Measurements from ENCODE around the gene VRTN. TPM values are rescaled to one million over a fixed set of nuclear protein-coding genes. Genes with fewer than 3 reads are reported as not detected.

VRTN gene
- total RNA-seq, 2 experiments from 2014 or later: not detected

DNA sequence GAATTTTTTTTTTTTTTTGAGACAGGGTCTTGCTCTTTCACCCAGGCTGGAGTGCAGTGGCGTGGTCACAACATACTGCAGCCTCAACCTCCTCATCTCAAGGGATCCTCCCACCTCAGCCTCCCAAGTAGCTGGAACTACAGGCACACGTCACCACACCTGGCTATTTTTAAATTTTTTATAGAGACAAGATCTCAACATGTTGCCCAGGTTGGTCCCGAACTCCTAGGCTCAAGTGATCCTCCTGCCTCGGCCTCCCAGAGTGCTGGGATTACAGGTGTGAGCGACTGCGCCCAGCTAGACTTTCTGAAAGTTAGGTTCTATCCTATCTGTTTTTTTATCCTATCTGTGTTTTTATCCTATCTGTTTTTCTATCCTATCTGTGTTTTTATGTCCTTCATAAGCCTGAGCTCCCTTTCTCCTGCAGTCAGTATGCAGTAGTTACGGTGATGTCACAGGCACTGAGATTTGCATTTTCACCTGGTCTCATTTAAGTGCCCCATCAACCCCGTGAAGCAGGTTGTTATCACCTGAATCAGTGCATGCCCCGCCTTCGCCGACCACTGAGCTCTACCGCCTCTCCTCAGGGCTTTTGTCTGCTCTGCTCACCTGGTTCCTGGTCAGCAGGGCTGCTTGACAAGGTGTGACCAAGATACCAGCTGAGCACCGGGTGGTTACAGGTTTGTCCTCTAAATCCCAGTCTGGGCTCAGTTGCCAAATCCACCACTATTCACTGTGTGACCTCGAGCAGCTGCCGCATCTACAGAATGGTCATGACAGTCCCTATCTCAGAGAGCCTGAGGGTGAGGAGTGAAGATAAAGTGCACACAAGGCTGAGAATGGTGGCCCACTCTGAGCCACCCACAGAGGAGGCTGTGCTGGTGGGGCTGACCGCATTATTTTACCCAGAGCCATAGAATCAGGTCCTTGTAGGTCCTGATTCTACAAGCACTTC is 44.6 kb downstream of the VRTN start:
- POLR2A ChIA-PET: no interaction called here
- CTCF ChIA-PET: no interaction called here
- H3K9me3 Mint-ChIP-seq: no peaks in the 10 kb centered on the region

DNA sequence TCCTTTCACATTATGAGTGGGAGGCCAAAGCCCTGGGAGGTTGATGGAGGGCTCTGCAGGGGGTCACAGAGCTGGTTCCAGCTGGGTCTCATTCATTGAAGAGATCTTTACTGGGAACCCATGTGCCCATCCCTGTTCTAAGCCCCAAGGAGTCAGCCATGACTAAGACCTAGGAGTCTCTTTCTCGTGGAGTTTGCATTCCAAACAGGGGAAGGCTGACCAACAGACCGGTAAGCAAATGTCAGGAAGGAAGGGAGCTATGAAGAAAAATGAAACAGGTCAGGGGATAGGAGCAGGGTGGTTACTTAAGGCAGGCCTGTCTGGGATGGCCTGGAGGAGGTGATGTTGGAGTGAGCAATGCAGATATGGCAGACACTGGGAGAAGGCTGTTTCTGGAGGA is 46.3 kb downstream of the VRTN start:
- ATAC-seq (ENCODE audit: poor library complexity): no peak
- Histone ChIP-seq H3K27ac (ENCODE audit: low read depth in 1 of 2, low read length in 2 of 2) (no peak overlapping the region), H3K36me3 (ENCODE audit: insufficient read depth, low read length) (no peaks in the 10 kb centered on the region), H3K27me3 (ENCODE audit: control insufficient read depth in 1 of 2, insufficient read depth in 2 of 2, low read length in 2 of 2) (no peaks in the 10 kb centered on the region), H3K4me3 (ENCODE audit: low read length) (no peak overlapping the region), H3K4me1 (ENCODE audit: insufficient read depth, low read length) (no peaks in the 10 kb centered on the region), H3K9me3 (ENCODE audit: control insufficient read depth in 1 of 2, insufficient read depth in 1 of 2, low read length in 2 of 2) (no peaks in the 10 kb centered on the region)
- Mint-ChIP-seq H3K4me3 (no peak overlapping the region), H3K4me1 (ENCODE audit: low read depth) (no peaks in the 10 kb centered on the region), H3K27ac (no peak overlapping the region), H3K27me3 (peaks cover 8% of the 10 kb centered on the region), H3K36me3 (ENCODE audit: low read depth) (no peaks in the 10 kb centered on the region), H3K9me3 (no peaks in the 10 kb centered on the region)
- TF ChIP-seq, protein P1, sequence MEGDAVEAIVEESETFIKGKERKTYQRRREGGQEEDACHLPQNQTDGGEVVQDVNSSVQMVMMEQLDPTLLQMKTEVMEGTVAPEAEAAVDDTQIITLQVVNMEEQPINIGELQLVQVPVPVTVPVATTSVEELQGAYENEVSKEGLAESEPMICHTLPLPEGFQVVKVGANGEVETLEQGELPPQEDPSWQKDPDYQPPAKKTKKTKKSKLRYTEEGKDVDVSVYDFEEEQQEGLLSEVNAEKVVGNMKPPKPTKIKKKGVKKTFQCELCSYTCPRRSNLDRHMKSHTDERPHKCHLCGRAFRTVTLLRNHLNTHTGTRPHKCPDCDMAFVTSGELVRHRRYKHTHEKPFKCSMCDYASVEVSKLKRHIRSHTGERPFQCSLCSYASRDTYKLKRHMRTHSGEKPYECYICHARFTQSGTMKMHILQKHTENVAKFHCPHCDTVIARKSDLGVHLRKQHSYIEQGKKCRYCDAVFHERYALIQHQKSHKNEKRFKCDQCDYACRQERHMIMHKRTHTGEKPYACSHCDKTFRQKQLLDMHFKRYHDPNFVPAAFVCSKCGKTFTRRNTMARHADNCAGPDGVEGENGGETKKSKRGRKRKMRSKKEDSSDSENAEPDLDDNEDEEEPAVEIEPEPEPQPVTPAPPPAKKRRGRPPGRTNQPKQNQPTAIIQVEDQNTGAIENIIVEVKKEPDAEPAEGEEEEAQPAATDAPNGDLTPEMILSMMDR (IDR thresholded peaks at IDR 0.05): no peak
- ChIA-PET CTCF (no interaction called here), POLR2A (no interaction called here)
- no peak for DNase-seq
- intact Hi-C loops (cut with DNase I, micrococcal nuclease): no loop called here

More for the DNA sequence above, 44.6 kb downstream of the VRTN start:
- no peak for ATAC-seq (ENCODE audit: poor library complexity)
- Mint-ChIP-seq H3K27me3 (peaks cover 12% of the 10 kb centered on the region), H3K27ac (no peak overlapping the region), H3K4me3 (no peak overlapping the region), H3K36me3 (ENCODE audit: low read depth) (no peaks in the 10 kb centered on the region), H3K4me1 (ENCODE audit: low read depth) (no peaks in the 10 kb centered on the region)
- DNase-seq: no peak
- Histone ChIP-seq H3K27ac (ENCODE audit: low read depth in 1 of 2, low read length in 2 of 2) (no peak overlapping the region), H3K27me3 (ENCODE audit: control insufficient read depth in 1 of 2, insufficient read depth in 2 of 2, low read length in 2 of 2) (no peaks in the 10 kb centered on the region), H3K9me3 (ENCODE audit: control insufficient read depth in 1 of 2, insufficient read depth in 1 of 2, low read length in 2 of 2) (no peaks in the 10 kb centered on the region), H3K4me1 (ENCODE audit: insufficient read depth, low read length) (no peaks in the 10 kb centered on the region), H3K4me3 (ENCODE audit: low read length) (no peak overlapping the region), H3K36me3 (ENCODE audit: insufficient read depth, low read length) (no peaks in the 10 kb centered on the region)
- intact Hi-C loops (cut with DNase I, micrococcal nuclease): no loop called here
- TF ChIP-seq, protein P1 (IDR thresholded peaks at IDR 0.05): no peak

DNA sequence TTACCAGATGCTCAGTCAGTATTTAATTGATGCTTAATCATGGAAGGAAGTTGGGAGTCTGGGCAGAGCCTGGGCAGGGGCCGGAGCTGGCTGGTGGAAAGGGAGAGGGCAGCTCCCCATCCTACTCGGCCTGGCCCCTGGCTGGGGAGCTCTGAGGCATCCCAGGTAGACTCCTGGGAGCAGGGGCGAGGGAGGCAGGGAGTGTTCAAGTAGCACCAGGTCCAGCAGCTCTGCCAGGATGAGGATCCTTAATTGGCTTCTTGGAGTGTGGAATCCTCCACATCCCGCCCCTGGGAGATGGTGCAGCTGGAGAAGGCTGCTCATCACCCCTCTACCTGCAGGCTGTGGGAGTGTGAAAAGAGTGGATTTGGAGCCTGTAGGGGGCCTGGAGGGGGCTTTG is 46.8 kb downstream of the VRTN start:
- no peak for ATAC-seq (ENCODE audit: poor library complexity)
- ChIA-PET CTCF (no interaction called here), POLR2A (no interaction called here)
- Mint-ChIP-seq H3K27me3 (peaks cover 6% of the 10 kb centered on the region), H3K4me1 (ENCODE audit: low read depth) (no peaks in the 10 kb centered on the region), H3K27ac (no peak overlapping the region), H3K36me3 (ENCODE audit: low read depth) (no peaks in the 10 kb centered on the region), H3K9me3 (no peaks in the 10 kb centered on the region), H3K4me3 (no peak overlapping the region)
- no peak for DNase-seq
- intact Hi-C loops (cut with DNase I, micrococcal nuclease): no loop called here
- Histone ChIP-seq H3K27me3 (ENCODE audit: control insufficient read depth in 1 of 2, insufficient read depth in 2 of 2, low read length in 2 of 2) (no peaks in the 10 kb centered on the region), H3K36me3 (ENCODE audit: insufficient read depth, low read length) (no peaks in the 10 kb centered on the region), H3K4me3 (ENCODE audit: low read length) (no peak overlapping the region), H3K27ac (ENCODE audit: low read depth in 1 of 2, low read length in 2 of 2) (no peak overlapping the region), H3K9me3 (ENCODE audit: control insufficient read depth in 1 of 2, insufficient read depth in 1 of 2, low read length in 2 of 2) (no peaks in the 10 kb centered on the region), H3K4me1 (ENCODE audit: insufficient read depth, low read length) (no peaks in the 10 kb centered on the region)
- TF ChIP-seq, protein P1 (IDR thresholded peaks at IDR 0.05): no peak

Data from CD4-positive, alpha-beta T cell (primary cell).